Breast epithelium (tissue), 4 donors: ENCODE measurements around the gene ARHGEF7. TPM values are rescaled to one million over a fixed set of nuclear protein-coding genes. Genes with fewer than 3 reads are reported as not detected.

Experiments
- DNase-seq, 2 donors: peaks; one replicate each; pipeline ENCODE4 v3.0.0-alpha.2; 2019; ENCODE audit warnings: low spot score in 2 of 2
- H3K27ac ChIP-seq, 2 donors: fragments of 200-600 bp; sonication (generic) in 1 of 2; one replicate each; pipeline ENCODE4 v1.5.1; 2016 to 2019; ENCODE audit warnings: mild to moderate bottlenecking in 1 of 2
- H3K27me3 ChIP-seq, 2 donors: fragments of 200-600 bp; sonication (generic) in 1 of 2; one replicate each; pipeline versions ENCODE4 v1.5.1 to v1.6.0; 2017 to 2019; ENCODE audit warnings: control low read depth in 1 of 2, mild to moderate bottlenecking in 1 of 2
- H3K36me3 ChIP-seq: fragments of 200-600 bp; one replicate; pipeline ENCODE4 v1.5.1; 2019
- H3K4me1 ChIP-seq, 2 donors: fragments of 200-600 bp; sonication (generic); one replicate each; pipeline ENCODE4 v1.5.1; 2016 to 2019; ENCODE audit warnings: control low read depth in 1 of 2
- H3K4me3 ChIP-seq, 3 donors: fragments of 200-600 bp; sonication (generic); 1 replicate in 2 of 3; 2 replicates in 1 of 3; pipeline ENCODE4 v1.5.1; 2016 to 2019; ENCODE audit warnings: mild to moderate bottlenecking in 3 of 3, moderate library complexity in 2 of 3
- H3K9me3 ChIP-seq, 2 donors: fragments of 200-600 bp; sonication (generic) in 1 of 2; one replicate each; pipeline ENCODE4 v1.5.1; 2016 to 2019; ENCODE audit warnings: control low read depth in 1 of 2
- POLR2A ChIP-seq: fragments of 450-650 bp; IDR thresholded peaks from one replicate; pipeline ENCODE4 v1.6.1; 2016; ENCODE audit warnings: antibody characterized with exemption, mild to moderate bottlenecking, moderate library complexity
- POLR2AphosphoS5 ChIP-seq, 3 donors: sonication (generic); formaldehyde crosslinking; IDR thresholded peaks; one replicate each; pipeline ENCODE4 v1.6.1; 2017; ENCODE audit warnings: antibody characterized with exemption in 3 of 3
- intact Hi-C: fragments of 100-400 bp; cut with DNase I; formaldehyde crosslinking; loops from one replicate; pipeline ENCODE4 v1.15.1; 2023; ENCODE audit warnings: low total_unique reads
- total RNA-seq, 3 donors: library from RNA; depleted of rRNA; stranded (reverse); fragments of >200 nt; gene quantifications; one replicate each; pipeline ENCODE4 v1.1.0, GENCODE V29; 2016
- TF ChIP-seq, protein P1 (sequence below), 3 donors: fragments of 450-650 bp; IDR thresholded peaks; one replicate each; pipeline ENCODE4 v1.5.1; 2016 to 2017; ENCODE audit warnings: antibody characterized with exemption in 3 of 3, mild to moderate bottlenecking in 3 of 3, moderate library complexity in 3 of 3

Gene ARHGEF7
- total RNA-seq, 3 donors from 2014 or later: 79.6 to 92.0 (median 85.5) TPM

DNA sequence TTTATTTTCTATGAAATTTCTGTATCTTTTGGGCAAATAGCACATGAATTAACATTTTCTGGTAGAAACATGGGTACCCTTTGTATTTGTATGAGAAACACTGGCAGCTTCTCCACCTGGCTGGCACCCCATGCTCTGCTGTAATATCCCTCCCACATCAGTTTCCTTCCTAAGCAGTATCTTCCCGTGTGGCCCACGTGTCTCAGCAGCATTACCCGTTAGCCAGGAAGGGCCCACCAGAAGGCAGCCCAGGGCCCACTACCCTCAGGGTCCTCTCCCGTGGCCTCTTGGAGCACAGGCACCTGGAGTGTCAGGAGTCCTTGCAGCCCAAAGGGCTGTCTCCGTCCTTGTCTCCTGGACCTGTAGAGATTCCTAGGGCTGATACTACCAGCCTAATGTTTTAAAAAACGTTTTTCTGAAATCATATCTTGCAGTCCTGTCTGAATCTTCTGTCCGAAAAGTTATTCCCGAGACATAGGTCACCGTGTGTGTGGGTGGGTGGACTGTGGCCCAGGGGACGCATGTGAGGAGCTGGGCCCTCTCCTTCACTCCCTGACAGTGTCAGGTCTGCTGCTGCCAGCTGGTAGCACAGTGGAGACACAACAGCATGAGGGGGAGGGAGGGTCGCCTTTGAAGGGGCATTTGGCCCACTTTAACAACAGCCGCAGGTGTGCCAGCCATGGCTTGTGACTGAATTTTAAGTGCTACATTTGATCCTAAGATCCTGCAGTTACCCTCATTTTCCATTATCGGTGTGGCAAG is 183.3 kb downstream of the ARHGEF7 start:
- DNase-seq: no peak
- peaks cover 6% of the 10 kb centered on the region for H3K36me3 ChIP-seq
- intact Hi-C loops: no loop called here

DNA sequence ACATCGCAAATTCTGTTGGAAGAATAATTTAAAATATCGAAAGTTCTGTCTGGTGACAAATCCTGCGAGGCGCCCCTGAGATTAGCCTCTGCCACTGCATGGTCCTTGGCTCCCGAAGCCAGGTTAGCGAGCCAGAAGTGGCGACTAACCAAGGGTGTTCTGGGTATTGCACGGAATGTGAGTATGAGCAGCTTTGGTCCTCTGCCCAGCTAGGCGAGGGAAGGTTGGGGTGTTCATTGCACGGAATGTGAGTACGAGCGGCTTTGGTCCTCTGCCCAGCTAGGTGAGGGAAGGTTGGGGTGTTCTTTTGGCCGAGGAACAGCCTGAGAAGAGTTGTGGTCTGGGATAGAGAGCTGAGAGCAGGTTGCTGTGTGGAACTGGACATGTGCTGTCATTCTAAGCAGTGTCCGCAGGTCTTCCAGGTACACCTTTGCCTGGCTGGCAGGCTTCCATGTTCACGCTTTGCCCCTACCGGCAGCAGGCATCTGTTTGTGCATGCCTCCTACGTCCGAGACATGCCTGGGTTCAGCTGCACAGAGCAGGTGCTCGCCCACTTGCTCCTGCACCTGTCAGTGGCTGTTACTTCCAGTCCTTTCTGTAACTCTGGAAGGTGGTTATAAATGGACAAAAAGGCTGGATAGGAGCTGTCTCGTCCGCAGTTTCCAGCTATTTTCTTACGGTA is 187.1 kb downstream of the ARHGEF7 start:
- Histone ChIP-seq H3K4me1 (no peaks in the 10 kb centered on the region), H3K36me3 (peaks cover 11% of the 10 kb centered on the region), H3K9me3 (no peaks in the 10 kb centered on the region), H3K27me3 (no peaks in the 10 kb centered on the region), H3K27ac (no peak overlapping the region), H3K4me3 (no peak overlapping the region)
- DNase-seq: no peak
- intact Hi-C loops: no loop called here
- TF ChIP-seq, protein P1, sequence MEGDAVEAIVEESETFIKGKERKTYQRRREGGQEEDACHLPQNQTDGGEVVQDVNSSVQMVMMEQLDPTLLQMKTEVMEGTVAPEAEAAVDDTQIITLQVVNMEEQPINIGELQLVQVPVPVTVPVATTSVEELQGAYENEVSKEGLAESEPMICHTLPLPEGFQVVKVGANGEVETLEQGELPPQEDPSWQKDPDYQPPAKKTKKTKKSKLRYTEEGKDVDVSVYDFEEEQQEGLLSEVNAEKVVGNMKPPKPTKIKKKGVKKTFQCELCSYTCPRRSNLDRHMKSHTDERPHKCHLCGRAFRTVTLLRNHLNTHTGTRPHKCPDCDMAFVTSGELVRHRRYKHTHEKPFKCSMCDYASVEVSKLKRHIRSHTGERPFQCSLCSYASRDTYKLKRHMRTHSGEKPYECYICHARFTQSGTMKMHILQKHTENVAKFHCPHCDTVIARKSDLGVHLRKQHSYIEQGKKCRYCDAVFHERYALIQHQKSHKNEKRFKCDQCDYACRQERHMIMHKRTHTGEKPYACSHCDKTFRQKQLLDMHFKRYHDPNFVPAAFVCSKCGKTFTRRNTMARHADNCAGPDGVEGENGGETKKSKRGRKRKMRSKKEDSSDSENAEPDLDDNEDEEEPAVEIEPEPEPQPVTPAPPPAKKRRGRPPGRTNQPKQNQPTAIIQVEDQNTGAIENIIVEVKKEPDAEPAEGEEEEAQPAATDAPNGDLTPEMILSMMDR (IDR thresholded peaks at IDR 0.05): no peak
- TF ChIP-seq POLR2AphosphoS5 (IDR thresholded peaks at IDR 0.05) (no peak), POLR2A (no peak)

More for the DNA sequence above, 183.3 kb downstream of the ARHGEF7 start:
- no peaks in the 10 kb centered on the region for H3K4me1 ChIP-seq
- no peaks in the 10 kb centered on the region for H3K9me3 ChIP-seq
- no peak overlapping the region for H3K4me3 ChIP-seq
- no peaks in the 10 kb centered on the region for H3K27me3 ChIP-seq
- H3K27ac ChIP-seq: no peak overlapping the region
- TF ChIP-seq POLR2A (no peak), POLR2AphosphoS5 (IDR thresholded peaks at IDR 0.05) (no peak)
- TF ChIP-seq, protein P1 (IDR thresholded peaks at IDR 0.05): no peak

DNA sequence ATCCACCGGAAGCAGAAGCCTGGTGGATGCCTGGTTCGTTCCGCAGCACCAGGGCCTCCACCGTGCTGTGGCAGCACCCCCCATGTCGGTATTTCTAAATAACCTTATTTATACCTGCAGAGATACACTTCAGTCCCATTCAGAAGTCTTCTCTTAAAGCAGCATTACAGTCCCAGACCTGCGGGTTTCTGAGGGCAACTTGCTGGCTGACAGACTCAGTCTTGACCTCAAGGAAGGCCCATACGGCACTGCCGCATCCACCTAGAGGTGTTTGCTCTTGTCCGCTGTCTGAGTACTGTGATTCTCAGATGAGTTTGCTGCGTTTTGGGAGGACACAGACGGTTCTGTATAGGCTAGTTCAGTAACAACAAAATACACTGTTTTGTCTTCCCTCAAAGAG is 188.4 kb downstream of the ARHGEF7 start:
- TF ChIP-seq POLR2AphosphoS5 (IDR thresholded peaks at IDR 0.05): no peak
- TF ChIP-seq POLR2A: no peak
- TF ChIP-seq, protein P1 (IDR thresholded peaks at IDR 0.05): no peak
- intact Hi-C loops: no loop called here
- no peak overlapping the region for H3K27ac ChIP-seq
- no peaks in the 10 kb centered on the region for H3K27me3 ChIP-seq
- H3K4me3 ChIP-seq: no peak overlapping the region
- no peak for DNase-seq
- peaks cover 11% of the 10 kb centered on the region for H3K36me3 ChIP-seq
- no peaks in the 10 kb centered on the region for H3K9me3 ChIP-seq
- no peaks in the 10 kb centered on the region for H3K4me1 ChIP-seq

DNA sequence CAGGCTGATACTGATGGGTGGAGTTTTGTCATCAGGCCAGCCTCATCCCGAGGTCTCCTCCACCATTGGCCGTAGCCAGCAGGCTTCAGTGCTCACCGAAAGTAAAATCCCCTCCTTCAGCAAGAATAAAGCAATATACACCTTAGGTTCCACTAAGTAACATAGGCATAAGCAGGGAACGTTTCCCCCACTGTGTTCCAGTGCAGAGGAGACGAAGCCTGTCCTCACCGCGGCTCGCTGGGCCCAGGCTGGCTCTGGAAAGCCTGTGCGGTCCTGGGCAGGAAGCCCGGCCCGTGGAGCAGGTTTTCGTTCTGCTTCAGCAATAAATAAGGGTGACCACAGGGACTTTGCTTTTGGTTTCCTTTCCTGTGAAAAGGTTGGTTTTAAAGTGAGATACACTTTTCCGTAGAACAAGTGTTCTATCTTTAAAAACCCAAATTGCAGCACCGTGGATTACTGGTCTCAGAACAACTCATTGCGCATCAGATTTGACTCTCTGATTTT is 189.0 kb downstream of the ARHGEF7 start:
- DNase-seq: no peak
- H3K36me3 ChIP-seq: peaks cover 11% of the 10 kb centered on the region
- H3K4me1 ChIP-seq: no peaks in the 10 kb centered on the region
- no peak for TF ChIP-seq POLR2AphosphoS5 (IDR thresholded peaks at IDR 0.05)
- no peak for TF ChIP-seq POLR2A
- TF ChIP-seq, protein P1 (IDR thresholded peaks at IDR 0.05): no peak
- no peak overlapping the region for H3K27ac ChIP-seq
- H3K4me3 ChIP-seq: no peak overlapping the region
- no peaks in the 10 kb centered on the region for H3K9me3 ChIP-seq
- H3K27me3 ChIP-seq: no peaks in the 10 kb centered on the region
- intact Hi-C loops: no loop called here
